Measurements from ENCODE around the gene PRUNE2. TPM values are rescaled to one million over a fixed set of nuclear protein-coding genes. Genes with fewer than 3 reads are reported as not detected.

Gene PRUNE2
- polyA plus RNA-seq, 3 donors = 0.72 to 1.8 (median 1.5) TPM

DNA sequence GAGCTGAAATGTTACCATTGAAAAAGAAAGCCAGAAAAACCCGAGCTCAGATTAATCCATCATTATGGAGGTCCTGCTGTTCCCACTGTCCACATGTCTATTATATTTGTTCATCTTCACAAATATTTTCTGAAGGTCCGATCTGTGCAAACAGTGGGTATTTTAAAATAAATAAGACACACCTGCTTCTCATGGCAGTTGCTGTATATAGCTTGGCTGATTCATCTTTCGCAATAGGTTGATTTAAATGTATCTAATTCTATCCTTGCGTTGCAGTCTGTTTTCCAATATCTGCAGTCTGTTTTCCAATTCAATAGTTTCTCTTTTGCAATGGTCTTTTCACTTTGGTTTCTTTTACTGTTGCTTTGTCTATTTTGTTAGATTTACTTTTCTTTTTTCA lies 229.1 kb downstream of the PRUNE2 start:
- Histone ChIP-seq H2AFZ (ENCODE audit: insufficient read depth, low read depth, low read length, poor library complexity, severe bottlenecking) (no peak overlapping the region), H3K4me3 (replicated peaks in 1 of 3; ENCODE audit: low read depth in 2 of 3, low read length in 3 of 3) (no peak overlapping the region), H3K36me3 (replicated peaks in 1 of 2; ENCODE audit: control insufficient read depth in 1 of 2, insufficient read depth in 2 of 2, low read length in 2 of 2) (no peaks in the 10 kb centered on the region), H3K27ac (ENCODE audit: low read depth in 1 of 2, low read length in 2 of 2) (no peak overlapping the region), H3K9me3 (replicated peaks in 1 of 2; ENCODE audit: control insufficient read depth in 1 of 2, insufficient read depth in 1 of 2, low read length in 2 of 2) (no peaks in the 10 kb centered on the region), H4K20me1 (ENCODE audit: insufficient read depth, low read length) (no peaks in the 10 kb centered on the region), H3K79me2 (ENCODE audit: insufficient read depth, low read length) (no peaks in the 10 kb centered on the region), H3K4me2 (replicated peaks; ENCODE audit: extremely low read depth, low read length, poor library complexity, severe bottlenecking) (no peak overlapping the region), H3K27me3 (ENCODE audit: control insufficient read depth in 2 of 2, insufficient read depth in 2 of 2, low read length in 2 of 2) (no peaks in the 10 kb centered on the region), H3K9ac (ENCODE audit: insufficient read depth, low read length, poor library complexity, severe bottlenecking) (no peak overlapping the region), H3K4me1 (ENCODE audit: control insufficient read depth in 1 of 2, insufficient read depth in 2 of 2, low read length in 2 of 2) (no peaks in the 10 kb centered on the region)
- Mint-ChIP-seq H3K4me3 (no peak overlapping the region), H3K9me3 (peaks cover 0 to 7% (median 0%) of the 10 kb centered on the region in 7 donors), H3K27ac (no peak overlapping the region), H3K27me3 (ENCODE audit: low read depth in 3 of 3) (no peaks in the 10 kb centered on the region), H3K4me1 (peaks cover 7% of the 10 kb centered on the region), H3K36me3 (no peaks in the 10 kb centered on the region)
- intact Hi-C loops (cut with micrococcal nuclease) = no loop called here
- WGBS (ENCODE audit: insufficient coverage) = no CpG with 5 or more reads among the region's 4 CpGs
- TF ChIP-seq, protein P1, sequence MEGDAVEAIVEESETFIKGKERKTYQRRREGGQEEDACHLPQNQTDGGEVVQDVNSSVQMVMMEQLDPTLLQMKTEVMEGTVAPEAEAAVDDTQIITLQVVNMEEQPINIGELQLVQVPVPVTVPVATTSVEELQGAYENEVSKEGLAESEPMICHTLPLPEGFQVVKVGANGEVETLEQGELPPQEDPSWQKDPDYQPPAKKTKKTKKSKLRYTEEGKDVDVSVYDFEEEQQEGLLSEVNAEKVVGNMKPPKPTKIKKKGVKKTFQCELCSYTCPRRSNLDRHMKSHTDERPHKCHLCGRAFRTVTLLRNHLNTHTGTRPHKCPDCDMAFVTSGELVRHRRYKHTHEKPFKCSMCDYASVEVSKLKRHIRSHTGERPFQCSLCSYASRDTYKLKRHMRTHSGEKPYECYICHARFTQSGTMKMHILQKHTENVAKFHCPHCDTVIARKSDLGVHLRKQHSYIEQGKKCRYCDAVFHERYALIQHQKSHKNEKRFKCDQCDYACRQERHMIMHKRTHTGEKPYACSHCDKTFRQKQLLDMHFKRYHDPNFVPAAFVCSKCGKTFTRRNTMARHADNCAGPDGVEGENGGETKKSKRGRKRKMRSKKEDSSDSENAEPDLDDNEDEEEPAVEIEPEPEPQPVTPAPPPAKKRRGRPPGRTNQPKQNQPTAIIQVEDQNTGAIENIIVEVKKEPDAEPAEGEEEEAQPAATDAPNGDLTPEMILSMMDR (IDR thresholded peaks at IDR 0.05) = no peak
- DNase-seq = no peak

DNA sequence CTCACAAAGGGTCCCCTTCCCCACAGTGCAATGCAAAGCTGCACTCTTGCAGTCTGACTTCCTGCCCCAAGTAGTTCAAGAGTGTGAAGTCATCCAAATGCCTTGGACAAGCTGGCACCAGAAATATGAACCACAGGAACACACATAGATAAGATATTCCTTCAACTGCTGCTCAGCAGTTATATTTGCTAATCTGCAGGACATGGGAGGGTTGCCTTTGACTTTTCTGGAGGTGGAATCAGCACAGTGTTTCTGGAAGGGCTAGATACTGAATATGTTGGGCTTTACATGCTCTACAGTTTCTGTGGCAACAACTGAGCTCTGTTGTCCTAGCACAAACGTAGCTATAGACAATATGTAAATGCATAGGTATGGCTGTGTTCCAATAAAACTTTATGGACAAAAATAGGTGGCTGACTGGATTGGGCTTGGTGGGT lies 238.4 kb downstream of the PRUNE2 start:
- Mint-ChIP-seq H3K36me3 (peaks cover 0 to 3% of the 10 kb centered on the region in 2 donors), H3K9me3 (peaks cover 0 to 11% (median 3%) of the 10 kb centered on the region in 7 donors), H3K4me3 (no peak overlapping the region), H3K27ac (no peak overlapping the region), H3K27me3 (ENCODE audit: low read depth in 3 of 3) (peaks cover 0 to 1% (median 0%) of the 10 kb centered on the region in 3 donors), H3K4me1 (peaks cover 21% of the 10 kb centered on the region)
- Histone ChIP-seq H3K4me2 (replicated peaks; ENCODE audit: extremely low read depth, low read length, poor library complexity, severe bottlenecking) (no peak overlapping the region), H4K20me1 (ENCODE audit: insufficient read depth, low read length) (no peaks in the 10 kb centered on the region), H3K9me3 (replicated peaks in 1 of 2; ENCODE audit: control insufficient read depth in 1 of 2, insufficient read depth in 1 of 2, low read length in 2 of 2) (no peaks in the 10 kb centered on the region), H3K4me3 (replicated peaks in 1 of 3; ENCODE audit: low read depth in 2 of 3, low read length in 3 of 3) (no peak overlapping the region), H3K79me2 (ENCODE audit: insufficient read depth, low read length) (no peaks in the 10 kb centered on the region), H3K4me1 (ENCODE audit: control insufficient read depth in 1 of 2, insufficient read depth in 2 of 2, low read length in 2 of 2) (peaks cover 7 to 10% of the 10 kb centered on the region in 2 donors), H3K27me3 (ENCODE audit: control insufficient read depth in 2 of 2, insufficient read depth in 2 of 2, low read length in 2 of 2) (no peaks in the 10 kb centered on the region), H3K36me3 (replicated peaks in 1 of 2; ENCODE audit: control insufficient read depth in 1 of 2, insufficient read depth in 2 of 2, low read length in 2 of 2) (no peaks in the 10 kb centered on the region), H2AFZ (ENCODE audit: insufficient read depth, low read depth, low read length, poor library complexity, severe bottlenecking) (no peak overlapping the region), H3K9ac (ENCODE audit: insufficient read depth, low read length, poor library complexity, severe bottlenecking) (no peak overlapping the region), H3K27ac (ENCODE audit: low read depth in 1 of 2, low read length in 2 of 2) (no peak overlapping the region)
- TF ChIP-seq, protein P1 (IDR thresholded peaks at IDR 0.05) = no peak
- no CpG with 5 or more reads among the region's 1 CpG for WGBS (ENCODE audit: insufficient coverage)
- intact Hi-C loops (cut with micrococcal nuclease) = no loop called here
- no peak for DNase-seq

All from CD14-positive monocyte (primary cell).